Stimulated activated CD8-positive, alpha-beta memory T cell treated with anti-CD3 and anti-CD28 coated beads, Interleukin-15, amount 100 ng/mL, for 24 hours (primary cell): ENCODE data around the gene PDHA2.
"Not testable (repeated sequence)": the region's sequence is repeated elsewhere in the genome, so short reads cannot be mapped to it uniquely, and the experiment has no call there.

Experiments used
- DNase-seq: peaks from one replicate; pipeline ENCODE4 v3.0.0-alpha.2; 2020; ENCODE audit warnings: low read depth

PDHA2 gene

DNA sequence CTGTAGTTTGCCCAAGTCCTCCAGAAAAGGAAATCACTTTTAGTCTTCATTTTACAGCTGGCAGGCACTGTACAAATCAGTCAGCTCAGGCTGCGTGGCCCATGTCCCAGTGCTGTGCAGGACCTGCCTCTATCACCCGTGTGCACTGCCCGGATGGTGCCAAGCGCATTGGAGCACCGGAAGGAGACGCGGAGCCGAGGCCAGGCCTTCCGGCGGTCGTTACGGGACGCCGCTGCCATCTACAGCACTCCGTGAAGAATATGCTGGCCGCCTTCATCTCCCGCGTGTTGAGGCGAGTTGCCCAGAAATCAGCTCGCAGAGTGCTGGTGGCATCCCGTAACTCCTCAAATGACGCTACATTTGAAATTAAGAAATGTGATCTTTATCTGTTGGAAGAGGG is at the start of gene PDHA2:
PDHA2 (plus strand) TSS at position 203 of the 400 bp plus-strand sequence; CDS start at position 261, 58 bp downstream.
- DNase-seq: no peak

DNA sequence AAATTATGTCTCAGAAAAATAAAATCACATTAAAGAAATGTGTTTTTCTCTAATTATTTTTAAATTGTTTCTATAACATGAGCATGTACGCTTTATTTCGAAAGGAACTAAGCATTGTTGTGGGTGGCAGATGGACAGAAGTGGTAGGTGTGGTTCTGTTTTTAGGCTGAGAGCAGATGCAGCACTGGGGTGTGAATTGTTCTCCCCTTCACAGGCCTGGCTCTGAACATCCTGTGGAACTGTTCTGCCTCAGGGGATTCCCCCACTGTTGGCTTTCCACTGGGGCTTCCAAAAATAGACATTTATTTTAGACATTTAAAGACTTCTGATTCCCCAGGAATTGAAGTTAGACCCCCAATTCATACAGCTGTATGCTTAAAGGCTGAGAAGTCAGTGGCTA is 41.9 kb upstream of the PDHA2 start:
- DNase-seq: no peak

DNA sequence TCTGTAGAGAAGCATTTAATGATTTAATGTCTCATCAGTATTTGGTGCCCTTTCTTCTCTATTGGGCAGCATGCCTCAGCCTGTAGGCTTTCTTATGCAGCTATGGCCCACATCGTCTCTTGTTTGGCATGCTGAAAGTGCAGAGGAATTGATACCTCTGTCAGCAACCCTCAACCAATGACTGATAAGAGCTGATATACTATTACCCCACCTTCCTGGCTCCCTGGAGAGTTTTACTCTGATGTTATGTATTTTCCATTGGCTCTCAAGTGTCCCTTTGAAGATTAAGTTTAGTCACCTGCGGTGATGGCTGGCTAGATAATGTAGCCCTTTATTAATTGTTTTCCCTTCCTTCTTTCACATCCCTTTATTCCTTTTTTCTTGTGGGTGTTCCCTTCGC is 41.2 kb upstream of the PDHA2 start:
- no peak for DNase-seq

DNA sequence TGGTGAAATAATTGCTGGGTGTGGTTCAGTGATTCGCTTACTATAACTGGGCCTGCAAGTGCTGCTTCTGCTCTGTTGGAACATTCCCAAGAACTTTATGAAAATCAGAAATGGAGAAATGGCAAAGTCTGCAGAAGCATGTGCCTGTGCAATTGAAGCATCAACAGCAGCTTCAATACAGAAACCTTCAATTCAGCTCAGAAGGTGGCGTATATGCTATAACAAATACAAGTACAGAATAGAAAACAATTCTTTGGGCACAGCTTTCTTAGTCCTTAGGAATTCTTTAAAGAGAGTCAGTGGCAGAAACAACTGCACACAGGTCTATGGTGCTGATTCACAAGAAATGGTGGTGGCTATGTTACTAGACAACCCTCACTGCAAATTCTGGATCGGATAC is 18.0 kb upstream of the PDHA2 start:
- DNase-seq: no peak

DNA sequence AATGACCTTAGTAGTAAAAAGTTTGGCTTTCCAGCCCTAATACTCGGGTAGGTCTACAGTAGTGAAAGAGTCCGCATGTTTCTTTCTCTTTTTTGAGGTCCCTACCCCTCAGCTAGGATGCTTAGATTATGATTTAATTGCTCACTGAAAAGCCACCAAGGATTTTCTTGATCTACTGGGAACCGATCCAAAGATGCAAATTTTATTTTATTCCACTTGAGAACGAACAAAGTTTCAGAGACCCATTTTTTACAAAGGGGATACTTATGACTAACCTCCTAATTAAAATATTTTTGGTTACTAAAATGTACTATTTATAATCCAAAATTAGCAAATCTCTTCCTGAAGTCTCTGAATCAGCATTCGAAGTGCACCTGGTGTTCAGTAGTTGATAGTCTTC is 14.3 kb upstream of the PDHA2 start:
- DNase-seq: no peak

GRCh38 chr4:95830651-95831050 is 9.2 kb upstream of the PDHA2 start:
- DNase-seq: no peak

GRCh38 chr4:95831166-95831565 is 8.7 kb upstream of the PDHA2 start:
- DNase-seq: no peak

DNA sequence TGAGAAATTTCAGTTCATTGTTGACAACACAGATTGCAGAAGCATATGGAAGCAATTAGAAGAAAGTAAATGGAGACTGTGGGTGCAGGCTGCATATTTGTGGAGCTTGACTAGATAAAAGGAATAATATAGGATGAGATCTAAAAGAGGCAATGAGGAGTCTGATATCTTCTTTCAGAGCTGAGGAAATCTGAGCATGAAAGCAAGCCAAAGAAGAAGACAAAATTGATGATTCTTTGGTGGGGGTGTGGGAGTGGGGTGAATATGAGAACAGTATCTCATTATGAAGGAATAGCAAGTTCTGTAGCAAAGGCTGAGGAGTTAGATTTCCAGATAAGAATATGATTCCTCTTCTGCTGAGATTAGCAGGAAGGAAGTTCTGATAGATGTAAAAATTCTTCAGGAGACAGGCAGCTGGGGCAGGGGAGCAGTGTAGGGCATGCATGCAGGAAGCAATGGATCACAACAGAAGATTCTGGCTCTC is 6.1 kb upstream of the PDHA2 start:
- DNase-seq: no peak

DNA sequence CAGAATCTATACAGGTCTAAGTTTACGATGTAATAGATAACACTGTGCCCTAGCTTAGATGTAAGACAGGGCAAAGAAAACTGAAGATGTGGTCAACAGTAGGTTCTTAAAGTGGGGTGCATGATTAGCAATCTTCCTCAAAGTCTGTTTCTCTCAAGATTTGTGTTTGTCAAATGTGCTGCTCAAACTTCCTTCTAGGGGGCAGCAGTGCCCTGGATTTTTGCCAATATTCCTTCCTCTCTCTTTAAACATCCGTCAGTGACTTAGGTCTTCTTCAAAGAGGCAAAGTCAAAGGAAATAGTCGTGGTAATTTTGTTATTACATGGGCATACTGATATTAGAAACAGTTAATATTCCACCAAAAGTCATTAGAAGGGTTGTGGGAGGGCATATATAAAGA is 4.2 kb upstream of the PDHA2 start:
- DNase-seq: no peak

DNA sequence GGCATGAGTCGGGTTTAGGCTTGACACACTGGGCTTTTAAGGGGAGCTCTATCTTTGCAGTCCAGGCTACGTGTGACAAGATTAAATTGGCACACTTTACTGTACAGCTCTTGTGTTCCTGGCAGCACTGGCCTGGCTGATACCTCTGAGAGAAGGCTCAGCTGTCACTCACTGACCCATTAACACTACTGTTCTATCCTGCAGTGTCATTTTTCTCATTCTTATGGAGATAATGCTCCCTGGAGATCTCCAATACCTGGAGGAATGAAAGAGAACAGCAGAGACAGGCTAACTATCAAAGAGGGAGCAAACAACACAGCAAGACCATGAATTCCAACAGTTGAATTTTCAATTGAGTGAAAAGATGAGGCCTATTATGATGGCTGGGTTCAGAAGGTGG is 1.7 kb upstream of the PDHA2 start:
- DNase-seq: no peak

GRCh38 chr4:95847908-95848460 is 8.1 kb downstream of the PDHA2 start:
- DNase-seq: no peak

DNA sequence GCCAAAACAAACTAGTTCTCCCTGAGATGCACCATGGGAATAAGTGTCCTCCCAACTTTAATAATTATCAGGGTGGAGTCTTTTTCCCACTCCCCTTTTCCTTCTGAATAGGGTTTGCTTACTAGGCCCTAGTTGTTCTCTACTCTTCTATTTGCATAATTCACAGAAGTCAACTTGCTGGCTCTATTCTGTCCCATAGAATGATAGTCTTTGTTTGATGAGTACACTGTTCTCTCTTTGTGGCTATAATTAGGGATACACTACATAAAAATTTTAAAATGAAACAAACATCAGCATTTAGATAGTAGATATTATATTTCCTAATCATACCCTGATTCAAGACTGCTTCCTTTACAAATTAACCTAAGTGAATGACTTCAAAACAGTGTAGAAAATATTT is 10.3 kb downstream of the PDHA2 start:
- DNase-seq: no peak

DNA sequence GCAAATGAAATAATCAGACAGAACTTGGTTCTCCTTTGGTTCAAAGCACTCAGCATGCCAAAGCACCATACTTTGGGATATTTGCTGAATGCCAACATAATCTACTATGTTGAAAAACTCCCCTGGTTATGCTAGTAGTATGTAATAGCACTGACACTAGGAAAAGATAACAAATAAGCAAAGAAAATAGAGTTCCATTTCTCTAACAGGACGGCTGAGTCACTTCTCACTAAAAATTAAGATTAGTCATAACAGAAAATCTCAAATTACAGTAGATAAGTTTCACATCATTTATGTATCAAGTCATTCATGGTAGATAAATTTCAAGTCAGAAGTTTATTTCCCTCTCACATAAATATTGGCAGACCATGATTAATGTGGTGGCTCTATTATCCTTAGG is 17.9 kb downstream of the PDHA2 start:
- no peak for DNase-seq

- DNase-seq: no peak
Measured at GRCh38 chr4:95867919-95868318, 28.0 kb downstream of the PDHA2 start.

DNA sequence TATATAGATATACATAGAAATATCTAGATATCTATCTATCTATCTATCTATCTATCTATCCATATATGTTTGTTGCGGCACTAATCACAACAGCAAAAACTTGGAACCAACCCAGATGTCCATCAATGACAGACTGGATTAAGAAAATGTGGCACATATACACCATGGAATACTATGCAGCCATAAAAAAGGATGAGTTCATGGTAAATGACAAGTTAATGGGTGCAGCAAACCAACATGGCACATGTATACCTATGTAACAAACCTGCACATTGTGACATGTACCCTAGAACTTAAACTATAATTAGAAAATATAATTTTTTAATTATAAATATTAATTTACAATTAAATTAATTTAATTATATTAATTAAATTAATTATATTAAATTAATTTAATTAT is 29.5 kb downstream of the PDHA2 start:
- not testable (repeated sequence) for DNase-seq

GRCh38 chr4:95869961-95870500 is 30.1 kb downstream of the PDHA2 start:
- no peak for DNase-seq

DNA sequence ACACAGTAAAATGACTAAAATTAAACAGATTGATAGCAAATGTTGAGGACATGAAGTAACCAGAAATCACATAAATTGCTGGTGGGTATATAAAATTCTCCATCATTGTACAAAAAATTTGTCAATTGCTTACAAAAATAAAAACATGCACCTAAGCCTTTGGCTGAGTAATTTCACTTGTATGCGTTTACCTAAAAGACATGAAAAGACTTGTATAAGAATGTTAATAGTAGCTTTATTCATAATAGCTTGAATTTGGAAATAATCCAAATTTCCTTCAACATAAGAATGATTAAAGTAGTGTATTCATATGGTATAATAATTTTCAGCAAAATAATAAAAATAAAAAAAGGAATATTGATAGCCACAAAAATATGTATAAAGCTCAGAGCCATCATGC is 37.7 kb downstream of the PDHA2 start:
- no peak for DNase-seq

- DNase-seq: no peak
Measured at GRCh38 chr4:95887551-95887950, 47.7 kb downstream of the PDHA2 start.

DNA sequence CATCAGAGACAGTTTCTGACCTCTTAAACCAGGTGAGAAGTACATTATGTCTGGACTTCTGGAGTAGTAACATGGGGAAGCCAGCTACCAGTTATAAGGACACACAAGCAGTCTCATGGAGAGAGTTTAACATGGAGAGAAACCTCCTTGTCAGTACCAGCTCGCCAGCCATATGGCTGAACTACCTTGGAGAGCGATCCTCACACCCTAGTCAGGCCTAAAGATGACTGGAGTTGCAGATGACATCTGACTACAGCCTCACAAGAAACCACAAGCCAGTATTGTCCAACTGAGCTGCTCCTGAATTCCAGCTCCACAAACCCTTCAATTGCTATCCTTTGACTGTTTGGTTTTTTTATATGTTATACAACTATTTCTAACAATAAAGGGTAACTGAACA is 49.8 kb downstream of the PDHA2 start:
- DNase-seq: no peak
